Esophagus (tissue), 2 donors: ENCODE measurements around the gene GALNTL6. TPM values are rescaled to one million over a fixed set of nuclear protein-coding genes. Genes with fewer than 3 reads are reported as not detected.

ENCODE experiments used
- H3K27ac ChIP-seq, 2 donors: one replicate each; pipeline ENCODE4 v1.5.1; 2013; ENCODE audit warnings: low read depth in 2 of 2, mild to moderate bottlenecking in 2 of 2, inconsistent platforms in 1 of 2, low read length in 1 of 2, moderate library complexity in 1 of 2
- H3K27me3 ChIP-seq, 2 donors: one replicate each; pipeline ENCODE4 v1.6.1; 2013; ENCODE audit warnings: low read length in 2 of 2, control low read depth in 1 of 2, mild to moderate bottlenecking in 1 of 2; ENCODE audit not compliant: insufficient read depth in 2 of 2, control insufficient read depth in 1 of 2
- H3K36me3 ChIP-seq, 2 donors: one replicate each; pipeline ENCODE4 v1.6.1; 2013; ENCODE audit warnings: low read length in 1 of 2; ENCODE audit not compliant: control insufficient read depth in 2 of 2, insufficient read depth in 2 of 2
- H3K4me1 ChIP-seq, 2 donors: one replicate each; pipeline ENCODE4 v1.6.1; 2013; ENCODE audit warnings: low read length in 1 of 2; ENCODE audit not compliant: control insufficient read depth in 2 of 2, insufficient read depth in 2 of 2
- H3K4me3 ChIP-seq, 2 donors: one replicate each; pipeline ENCODE4 v1.5.1; 2013; ENCODE audit warnings: low read length in 2 of 2, mild to moderate bottlenecking in 2 of 2, low read depth in 1 of 2, moderate library complexity in 1 of 2
- H3K9me3 ChIP-seq, 2 donors: one replicate each; pipeline ENCODE4 v1.6.1; 2013; ENCODE audit warnings: mild to moderate bottlenecking in 2 of 2, low read depth in 1 of 2, low read length in 1 of 2, moderate library complexity in 1 of 2; ENCODE audit not compliant: control insufficient read depth in 2 of 2, insufficient read depth in 1 of 2
- WGBS, 2 donors: extraction: QIAGEN DNeasy Blood & Tissue Kit; methylation state at CpG; one replicate each; pipeline ENCODE4 v1.1.7; 2013; 5-methylcytosine and 5-hydroxymethylcytosine counted together
- polyA plus RNA-seq, 2 donors: library from polyadenylated mRNA; stranded (reverse); fragments of 200-250 nt; gene quantifications; one replicate each; pipeline ENCODE4 v1.2.3, GENCODE V29; 2013
- donor health status: healthy with polysubstance abuse.
- donor health status: Bipolar disorder and iron deficiency.

Gene GALNTL6
- polyA plus RNA-seq, 2 donors: not detected

DNA sequence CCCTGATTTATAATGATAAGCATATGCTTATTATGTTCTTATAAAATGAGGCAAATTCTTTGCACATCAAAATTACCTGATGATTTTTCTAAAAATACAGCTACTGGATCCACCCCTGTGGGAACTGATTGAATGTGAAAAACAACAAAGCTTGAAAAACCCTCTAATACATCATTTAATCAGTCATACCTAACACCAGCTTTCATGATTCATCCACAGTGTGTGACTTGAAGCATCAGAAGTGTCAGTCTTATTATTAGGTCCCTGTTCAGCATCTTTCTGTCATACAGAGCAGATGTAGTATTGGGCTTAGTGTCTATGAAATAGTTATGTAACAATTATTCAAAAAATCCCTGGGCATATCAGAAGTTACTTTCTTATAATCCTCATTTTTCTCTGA lies 684.1 kb downstream of the GALNTL6 start:
- H3K27ac ChIP-seq: no peak overlapping the region
- H3K36me3 ChIP-seq: no peaks in the 10 kb centered on the region
- H3K9me3 ChIP-seq: no peaks in the 10 kb centered on the region
- no peaks in the 10 kb centered on the region for H3K27me3 ChIP-seq
- no peaks in the 10 kb centered on the region for H3K4me1 ChIP-seq
- no peak overlapping the region for H3K4me3 ChIP-seq

DNA sequence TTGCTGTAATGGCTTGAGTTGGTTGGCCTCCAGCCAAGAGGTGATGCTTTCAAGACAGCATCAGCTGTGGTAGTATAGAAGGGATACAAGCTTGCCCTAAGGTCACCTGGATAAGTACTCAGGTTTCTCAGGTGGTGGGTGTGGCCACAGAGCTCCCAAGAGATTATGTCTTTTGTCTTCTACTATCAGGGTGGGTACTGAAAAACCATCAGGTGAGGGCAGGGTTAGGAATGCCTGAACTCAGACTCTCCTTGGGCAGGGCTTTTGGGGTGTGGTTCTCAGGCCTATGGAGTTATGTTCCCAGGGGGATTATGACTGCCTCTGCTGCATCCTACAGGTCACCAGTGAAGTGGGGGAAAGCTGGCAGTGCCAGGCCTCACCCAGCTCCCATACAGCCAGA lies 700.8 kb downstream of the GALNTL6 start:
- no peaks in the 10 kb centered on the region for H3K27me3 ChIP-seq
- no peaks in the 10 kb centered on the region for H3K4me1 ChIP-seq
- H3K27ac ChIP-seq: no peak overlapping the region
- no peaks in the 10 kb centered on the region for H3K36me3 ChIP-seq
- no peak overlapping the region for H3K4me3 ChIP-seq
- H3K9me3 ChIP-seq: peaks cover 2% of the 10 kb centered on the region in 2 donors

DNA sequence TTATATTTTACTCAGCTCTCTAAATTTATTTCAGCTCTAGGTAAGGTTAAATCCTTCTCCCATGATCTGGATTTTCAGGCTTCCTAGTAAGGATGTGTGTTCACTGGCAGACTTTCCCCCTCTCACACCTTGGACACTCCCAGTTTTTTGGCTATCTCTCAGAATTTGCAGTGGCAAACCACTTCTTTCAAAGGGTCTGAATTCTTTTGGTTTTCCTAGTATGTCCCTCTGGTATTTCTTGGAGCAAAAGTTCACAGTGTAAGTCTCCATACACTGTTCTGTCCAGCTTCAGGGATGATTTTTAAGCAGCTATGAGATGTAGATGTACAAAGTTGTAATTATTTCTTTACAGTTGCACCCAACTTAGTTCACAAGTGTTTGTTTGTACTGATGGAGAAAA lies 701.6 kb downstream of the GALNTL6 start:
- Histone ChIP-seq H3K9me3 (peaks cover 2% of the 10 kb centered on the region in 2 donors), H3K4me1 (no peaks in the 10 kb centered on the region), H3K4me3 (no peak overlapping the region)

DNA sequence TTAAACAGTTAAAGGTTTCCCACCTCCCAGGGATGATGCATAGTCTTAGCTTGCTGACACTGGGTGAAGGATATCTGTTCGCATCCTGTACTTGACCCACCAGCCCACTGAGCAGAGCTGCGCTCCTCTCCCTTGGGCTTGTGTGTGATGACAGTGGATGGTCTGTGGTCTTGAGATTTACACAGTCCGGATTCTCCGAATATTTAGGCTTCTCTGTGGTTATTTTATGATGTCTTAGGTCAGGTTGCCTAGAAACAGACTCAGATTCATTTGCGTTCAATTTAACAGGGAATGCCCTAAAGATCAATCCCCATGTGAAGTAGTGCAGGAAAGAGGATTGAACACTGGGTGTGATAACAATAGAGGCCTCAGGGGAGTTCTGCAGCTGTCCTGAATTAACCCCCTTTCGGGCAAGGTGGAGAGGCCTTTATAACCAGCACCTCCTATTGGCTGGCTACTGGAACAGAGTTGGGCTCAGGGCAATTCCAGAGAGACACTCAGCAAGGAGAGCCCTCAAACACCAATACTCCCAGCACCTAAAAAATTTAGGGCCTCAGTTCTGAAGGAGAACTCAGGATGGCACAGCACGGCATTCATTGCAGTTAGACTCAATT lies 702.2 kb downstream of the GALNTL6 start:
- no peaks in the 10 kb centered on the region for H3K4me1 ChIP-seq
- no peaks in the 10 kb centered on the region for H3K36me3 ChIP-seq
- no peaks in the 10 kb centered on the region for H3K27me3 ChIP-seq
- 82 to 83% methylated on average over 7 of the region's 7 CpGs for WGBS, 2 donors
- peaks cover 2% of the 10 kb centered on the region in 2 donors for H3K9me3 ChIP-seq
- H3K27ac ChIP-seq: no peak overlapping the region
- no peak overlapping the region for H3K4me3 ChIP-seq

More for the DNA sequence above, 701.6 kb downstream of the GALNTL6 start:
- H3K27ac ChIP-seq: no peak overlapping the region
- H3K36me3 ChIP-seq: no peaks in the 10 kb centered on the region
- H3K27me3 ChIP-seq: no peaks in the 10 kb centered on the region

DNA sequence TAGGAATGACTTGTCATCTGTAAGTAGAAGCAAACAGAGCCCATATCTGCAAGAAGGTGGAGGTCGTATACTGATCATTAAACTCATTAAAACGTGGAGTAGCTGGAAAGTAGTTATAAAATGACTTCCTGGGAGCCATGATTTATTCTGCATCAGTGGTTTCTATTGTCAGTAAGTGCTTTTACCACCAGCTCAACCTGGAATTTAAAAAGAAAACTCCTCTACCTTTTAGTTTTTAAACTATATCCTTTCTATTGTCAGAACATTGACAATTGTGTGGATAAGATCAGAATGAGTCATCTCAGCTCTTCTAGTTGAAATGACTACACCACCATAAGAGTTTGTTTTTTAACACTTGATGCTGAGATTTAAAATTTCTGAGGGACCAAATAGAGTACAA lies 704.2 kb downstream of the GALNTL6 start:
- Histone ChIP-seq H3K4me1 (no peaks in the 10 kb centered on the region), H3K27ac (no peak overlapping the region), H3K36me3 (no peaks in the 10 kb centered on the region), H3K9me3 (peaks cover 2% of the 10 kb centered on the region in 2 donors), H3K27me3 (no peaks in the 10 kb centered on the region), H3K4me3 (no peak overlapping the region)
- 36 to 46% methylated on average over 2 of the region's 2 CpGs for WGBS, 2 donors

DNA sequence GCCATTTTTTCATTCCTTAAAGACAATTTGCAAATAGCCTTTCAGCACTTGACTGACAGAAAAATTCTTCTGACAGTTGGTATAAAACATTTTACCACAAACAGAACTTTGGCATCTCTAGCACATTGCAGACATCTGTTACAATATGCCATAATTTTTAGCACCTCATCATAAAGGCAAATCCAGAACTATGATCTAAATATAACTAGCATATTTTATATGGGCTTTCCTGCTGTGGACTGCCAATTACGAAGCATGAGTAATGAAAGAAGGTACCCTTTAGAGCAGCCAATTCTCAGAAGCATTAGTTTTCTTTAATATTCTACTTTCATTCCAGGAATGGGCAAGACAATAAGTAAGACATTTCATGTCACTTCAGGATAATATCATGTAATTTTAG lies 708.0 kb downstream of the GALNTL6 start:
- no peaks in the 10 kb centered on the region for H3K9me3 ChIP-seq
- no peak overlapping the region for H3K4me3 ChIP-seq
- no peaks in the 10 kb centered on the region for H3K4me1 ChIP-seq
- WGBS, 2 donors: 74 to 76% methylated on average over 1 of the region's 1 CpG
- no peaks in the 10 kb centered on the region for H3K36me3 ChIP-seq
- no peak overlapping the region for H3K27ac ChIP-seq
- no peaks in the 10 kb centered on the region for H3K27me3 ChIP-seq

DNA sequence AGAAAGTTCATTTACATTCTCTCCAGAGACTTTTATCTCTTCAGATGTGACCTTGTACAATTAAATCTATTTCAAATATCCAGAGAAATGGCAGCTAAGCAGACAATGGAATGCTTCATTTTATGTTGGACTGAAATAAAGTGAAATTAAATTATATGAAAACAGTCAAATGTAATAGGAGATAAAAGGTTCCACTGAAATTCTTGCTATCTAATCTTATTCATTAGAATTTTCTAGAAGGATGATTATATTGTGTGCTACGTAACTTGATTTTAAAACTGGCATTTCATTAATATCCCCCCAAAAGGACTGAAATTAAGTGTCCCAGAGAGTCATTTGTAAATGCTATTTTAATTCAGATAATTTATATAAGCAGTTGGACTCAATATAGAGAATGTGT lies 708.5 kb downstream of the GALNTL6 start:
- H3K9me3 ChIP-seq: no peaks in the 10 kb centered on the region
- WGBS, 2 donors: 82 to 87% methylated on average over 1 of the region's 1 CpG

DNA sequence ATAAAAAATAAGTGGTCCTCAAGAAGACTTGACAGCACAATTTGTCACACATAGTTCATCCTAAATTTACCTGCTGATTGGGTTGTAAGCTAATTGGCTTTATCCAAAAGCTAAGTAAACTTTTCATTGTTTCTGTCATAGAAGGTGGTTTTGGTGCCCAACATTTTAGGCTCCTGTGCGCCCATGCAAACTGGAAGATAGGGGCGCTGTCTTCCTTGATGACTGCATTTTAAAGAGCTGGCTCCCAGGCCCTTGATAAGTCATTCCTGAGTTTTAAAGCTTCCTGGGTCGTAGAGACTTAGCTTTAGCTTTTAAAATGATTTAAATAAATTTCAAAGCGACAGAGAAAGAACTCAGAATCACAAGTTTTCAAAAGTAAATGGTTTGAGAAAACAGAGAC lies 730.0 kb downstream of the GALNTL6 start:
- 65 to 72% methylated on average over 4 of the region's 4 CpGs for WGBS, 2 donors
- Histone ChIP-seq H3K27me3 (no peaks in the 10 kb centered on the region), H3K4me1 (no peaks in the 10 kb centered on the region), H3K36me3 (no peaks in the 10 kb centered on the region), H3K9me3 (no peaks in the 10 kb centered on the region), H3K4me3 (no peak overlapping the region), H3K27ac (no peak overlapping the region)

More for the DNA sequence above, 708.5 kb downstream of the GALNTL6 start:
- Histone ChIP-seq H3K4me1 (no peaks in the 10 kb centered on the region), H3K27ac (no peak overlapping the region), H3K4me3 (no peak overlapping the region), H3K27me3 (no peaks in the 10 kb centered on the region), H3K36me3 (no peaks in the 10 kb centered on the region)

DNA sequence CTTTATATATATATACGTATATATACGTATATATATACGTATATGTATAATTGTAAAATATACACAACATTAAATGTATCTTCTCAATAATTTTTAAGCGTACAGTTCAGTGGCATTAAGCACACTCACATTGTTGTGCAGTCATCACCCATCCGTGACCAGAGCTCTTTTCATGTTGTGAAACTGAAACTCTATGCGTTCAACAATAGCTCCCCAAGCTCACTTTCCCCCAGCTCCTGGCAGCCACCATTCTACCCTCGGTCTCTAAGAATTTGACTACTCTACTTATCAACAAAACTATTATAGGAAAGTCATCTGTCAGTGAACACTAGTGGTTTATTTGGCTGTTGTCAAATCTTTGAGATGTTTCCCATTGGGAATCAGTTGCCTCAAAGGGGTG lies 733.6 kb downstream of the GALNTL6 start:
- WGBS, 2 donors: 56 to 63% methylated on average over 7 of the region's 7 CpGs
- H3K4me3 ChIP-seq: no peak overlapping the region
- H3K9me3 ChIP-seq: no peaks in the 10 kb centered on the region
- H3K27ac ChIP-seq: no peak overlapping the region
- H3K27me3 ChIP-seq: no peaks in the 10 kb centered on the region
- no peaks in the 10 kb centered on the region for H3K4me1 ChIP-seq
- no peaks in the 10 kb centered on the region for H3K36me3 ChIP-seq

DNA sequence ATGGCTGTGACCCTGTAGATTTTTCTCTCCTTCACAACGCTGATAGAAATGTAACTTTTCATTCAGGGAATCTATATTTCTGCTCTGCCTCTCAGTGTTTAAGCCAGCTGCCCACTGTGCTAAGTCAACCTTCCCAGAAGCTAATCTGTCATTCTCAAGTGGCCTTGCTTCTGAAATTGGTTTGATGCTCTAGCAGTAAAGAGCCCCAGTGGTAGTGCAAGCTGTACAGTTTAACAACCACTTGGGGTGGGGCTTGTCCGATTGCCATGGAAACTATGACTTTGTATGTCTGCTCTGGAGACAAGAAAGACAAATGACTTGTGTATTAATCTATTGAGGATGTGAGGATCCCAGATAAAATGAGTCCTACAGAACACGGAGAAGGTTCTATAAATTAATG lies 734.5 kb downstream of the GALNTL6 start:
- H3K36me3 ChIP-seq: no peaks in the 10 kb centered on the region
- no peak overlapping the region for H3K4me3 ChIP-seq
- no peaks in the 10 kb centered on the region for H3K9me3 ChIP-seq
- no peaks in the 10 kb centered on the region for H3K27me3 ChIP-seq
- H3K4me1 ChIP-seq: no peaks in the 10 kb centered on the region
- no peak overlapping the region for H3K27ac ChIP-seq
- WGBS, 2 donors: 73 to 76% methylated on average over 3 of the region's 3 CpGs
